ENCODE data around the gene ABCA3.

DNA sequence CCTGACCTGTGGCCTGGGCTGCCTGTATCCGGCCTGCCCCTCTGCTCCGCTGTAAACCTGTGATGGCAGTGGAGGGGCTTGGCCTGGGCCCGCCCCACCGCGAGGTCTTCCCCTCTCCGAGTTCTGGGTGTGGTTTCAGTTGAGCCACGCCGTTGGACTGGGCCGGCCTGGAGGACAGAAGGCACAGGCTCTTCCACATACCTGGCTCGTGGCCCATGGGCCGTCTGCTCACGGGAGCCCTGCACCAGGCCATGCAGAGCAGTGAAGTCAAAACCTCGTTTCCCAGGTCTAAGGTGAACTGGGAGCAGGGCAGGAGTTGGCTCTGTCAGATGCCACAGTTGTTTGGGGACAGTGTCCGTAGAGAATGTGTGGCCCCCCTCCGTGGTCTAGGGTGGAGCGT lies 67.0 kb downstream of the ABCA3 start:
- TF ChIP-seq, protein P1, sequence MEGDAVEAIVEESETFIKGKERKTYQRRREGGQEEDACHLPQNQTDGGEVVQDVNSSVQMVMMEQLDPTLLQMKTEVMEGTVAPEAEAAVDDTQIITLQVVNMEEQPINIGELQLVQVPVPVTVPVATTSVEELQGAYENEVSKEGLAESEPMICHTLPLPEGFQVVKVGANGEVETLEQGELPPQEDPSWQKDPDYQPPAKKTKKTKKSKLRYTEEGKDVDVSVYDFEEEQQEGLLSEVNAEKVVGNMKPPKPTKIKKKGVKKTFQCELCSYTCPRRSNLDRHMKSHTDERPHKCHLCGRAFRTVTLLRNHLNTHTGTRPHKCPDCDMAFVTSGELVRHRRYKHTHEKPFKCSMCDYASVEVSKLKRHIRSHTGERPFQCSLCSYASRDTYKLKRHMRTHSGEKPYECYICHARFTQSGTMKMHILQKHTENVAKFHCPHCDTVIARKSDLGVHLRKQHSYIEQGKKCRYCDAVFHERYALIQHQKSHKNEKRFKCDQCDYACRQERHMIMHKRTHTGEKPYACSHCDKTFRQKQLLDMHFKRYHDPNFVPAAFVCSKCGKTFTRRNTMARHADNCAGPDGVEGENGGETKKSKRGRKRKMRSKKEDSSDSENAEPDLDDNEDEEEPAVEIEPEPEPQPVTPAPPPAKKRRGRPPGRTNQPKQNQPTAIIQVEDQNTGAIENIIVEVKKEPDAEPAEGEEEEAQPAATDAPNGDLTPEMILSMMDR (IDR thresholded peaks at IDR 0.05): no peak
- no peak for TF ChIP-seq POLR2A (IDR thresholded peaks at IDR 0.05)
